Activated CD8-positive, alpha-beta T cell treated with anti-CD3 and anti-CD28 coated beads for 36 hours (primary cell): ENCODE measurements around the gene MCM3AP. TPM values are rescaled to one million over a fixed set of nuclear protein-coding genes. Genes with fewer than 3 reads are reported as not detected.

Experiments
- ATAC-seq: fragments of 200-7000 bp; cut with Tn5 transposase; one replicate; pipeline ENCODE4 v1.10.0; 2021; ENCODE audit warnings: mild to moderate bottlenecking, moderate library complexity
- CTCF ChIA-PET: fragments of 350-600 bp; sonication (Branson Sonifier 250); formaldehyde crosslinking; loops from one replicate; lab custom pipeline; 2021; ENCODE audit warnings: antibody characterized with exemption; lab: Charles Lee
- POLR2A ChIA-PET: fragments of 350-600 bp; sonication (Branson Sonifier 250); formaldehyde crosslinking; loops from one replicate; lab custom pipeline; 2021; ENCODE audit warnings: antibody characterized with exemption; lab: Charles Lee
- DNase-seq: peaks from one replicate; pipeline ENCODE4 v3.0.0-alpha.2; 2020
- H3K27ac Mint-ChIP-seq: one replicate; pipeline ENCODE4 v1.8.0; 2021; ENCODE audit warnings: mild to moderate bottlenecking, mixed read lengths
- H3K27me3 Mint-ChIP-seq: one replicate; pipeline ENCODE4 v1.8.0; 2021; ENCODE audit warnings: mixed read lengths
- H3K36me3 Mint-ChIP-seq: one replicate; pipeline ENCODE4 v1.8.0; 2021; ENCODE audit warnings: low read depth, mixed read lengths
- H3K4me1 Mint-ChIP-seq: one replicate; pipeline ENCODE4 v1.8.0; 2021; ENCODE audit warnings: low read depth, mixed read lengths
- H3K4me3 Mint-ChIP-seq: one replicate; pipeline ENCODE4 v1.8.0; 2021; ENCODE audit warnings: mild to moderate bottlenecking, moderate library complexity, mixed read lengths
- H3K9me3 Mint-ChIP-seq: one replicate; pipeline ENCODE4 v1.8.0; 2021; ENCODE audit warnings: mixed read lengths
- CTCF ChIP-seq: fragments of 200-600 bp; IDR thresholded peaks from one replicate; pipeline ENCODE4 v1.8.0; 2022; ENCODE audit warnings: antibody characterized with exemption, mild to moderate bottlenecking
- intact Hi-C: fragments of 100-400 bp; cut with micrococcal nuclease; formaldehyde crosslinking; loops from one replicate; pipeline ENCODE4 v1.10.0; 2022
- total RNA-seq, 2 experiments: library from RNA; stranded (reverse); gene quantifications; one replicate each; pipeline ENCODE4 v1.2.3, GENCODE V29; 2021

The MCM3AP gene
- total RNA-seq, 2 experiments from 2014 or later, result 108 to 112 TPM

- ChIA-PET POLR2A (interaction anchor here (0.8 to 1.0 kb wide), 2 partner anchors 10 to 15 kb away, joined by 3 to 4 read pairs; partner anchors contain the start of genes MCM3AP and YBEY), CTCF (interaction anchor here (1.8 kb wide), 1 partner anchor 152 kb away, joined by 4 read pairs; no protein-coding TSS in a partner anchor)
- Mint-ChIP-seq H3K36me3 (peaks cover 27% of the 10 kb centered on the region), H3K27ac (peak overlapping the region; percentile 55), H3K9me3 (no peaks in the 10 kb centered on the region), H3K4me1 (peaks cover 10% of the 10 kb centered on the region), H3K4me3 (peak overlapping the region; percentile 50), H3K27me3 (peaks cover 2% of the 10 kb centered on the region)
- no peak for TF ChIP-seq CTCF
- intact Hi-C loops, result no loop called here
- peak; percentile 84 for DNase-seq
- ATAC-seq, result peak; percentile 74
Measured at GRCh38 chr21:46295996-46296752, 10.8 kb upstream of the MCM3AP start.

GRCh38 chr21:46295177-46295770 lies 9.9 kb upstream of the MCM3AP start:
- no peak overlapping the region for H3K4me3 Mint-ChIP-seq
- peaks cover 12% of the 10 kb centered on the region for H3K4me1 Mint-ChIP-seq
- peak; percentile 35 for ATAC-seq
- peak; percentile 39 for DNase-seq
- no peak for TF ChIP-seq CTCF
- intact Hi-C loops, result no loop called here
- H3K36me3 Mint-ChIP-seq, result peaks cover 24% of the 10 kb centered on the region
- H3K27ac Mint-ChIP-seq, result no peak overlapping the region
- POLR2A ChIA-PET, result no interaction called here
- peaks cover 2% of the 10 kb centered on the region for H3K27me3 Mint-ChIP-seq
- H3K9me3 Mint-ChIP-seq, result no peaks in the 10 kb centered on the region
- CTCF ChIA-PET, result interaction anchor here (1.8 kb wide), 1 partner anchor 152 kb away, joined by 4 read pairs; no protein-coding TSS in a partner anchor

- TF ChIP-seq CTCF, result no peak
- Mint-ChIP-seq H3K4me3 (no peak overlapping the region), H3K27ac (no peak overlapping the region), H3K27me3 (peaks cover 2% of the 10 kb centered on the region), H3K9me3 (no peaks in the 10 kb centered on the region), H3K4me1 (peaks cover 14% of the 10 kb centered on the region), H3K36me3 (peaks cover 22% of the 10 kb centered on the region)
- DNase-seq (peak; percentile 22), ATAC-seq (peak; percentile 27)
- POLR2A ChIA-PET, result no interaction called here
- CTCF ChIA-PET, result no interaction called here
- intact Hi-C loops, result no loop called here
Measured at GRCh38 chr21:46294647-46295176, 9.3 kb upstream of the MCM3AP start.

GRCh38 chr21:46291561-46291960 lies 6.2 kb upstream of the MCM3AP start:
- Mint-ChIP-seq H3K27ac (no peak overlapping the region), H3K4me1 (peaks cover 32% of the 10 kb centered on the region), H3K27me3 (peaks cover 2% of the 10 kb centered on the region), H3K36me3 (peaks cover 18% of the 10 kb centered on the region), H3K4me3 (no peak overlapping the region), H3K9me3 (no peaks in the 10 kb centered on the region)
- TF ChIP-seq CTCF, result no peak
- ATAC-seq (no peak), DNase-seq (no peak)
- ChIA-PET POLR2A (interaction anchor here (0.6 kb wide), 1 partner anchor 31 kb away, joined by 3 read pairs; no protein-coding TSS in a partner anchor), CTCF (no interaction called here)
- intact Hi-C loops, result no loop called here
